Hepatocyte (in vitro differentiated cells): ENCODE measurements around the gene TPPP. TPM values are rescaled to one million over a fixed set of nuclear protein-coding genes. Genes with fewer than 3 reads are reported as not detected.

Source experiments
- DNase-seq: peaks from one replicate; pipeline ENCODE4 v3.0.0-alpha.2; 2016; ENCODE audit warnings: low spot score
- H2AFZ ChIP-seq: fragments of 200-600 bp; sonication (generic); 2 replicates; pipeline ENCODE4 v1.6.0; 2016; ENCODE audit warnings: antibody characterized with exemption, mild to moderate bottlenecking
- H3K27ac ChIP-seq: fragments of 200-600 bp; sonication (generic); 2 replicates; pipeline ENCODE4 v1.5.1; 2016; ENCODE audit warnings: mild to moderate bottlenecking
- H3K27me3 ChIP-seq: fragments of 200-600 bp; sonication (generic); 2 replicates; pipeline ENCODE4 v1.6.1; 2016
- H3K36me3 ChIP-seq: fragments of 200-600 bp; sonication (generic); replicated peaks from 2 replicates; pipeline ENCODE4 v1.5.1; 2016; ENCODE audit warnings: low read depth; ENCODE audit not compliant: insufficient read depth
- H3K4me1 ChIP-seq: fragments of 200-600 bp; sonication (generic); 2 replicates; pipeline ENCODE4 v1.5.1; 2016; ENCODE audit warnings: mild to moderate bottlenecking, moderate library complexity; ENCODE audit not compliant: insufficient read depth
- H3K4me2 ChIP-seq: fragments of 200-600 bp; sonication (generic); 2 replicates; pipeline ENCODE4 v1.6.0; 2016
- H3K4me3 ChIP-seq: fragments of 200-600 bp; sonication (generic); 2 replicates; pipeline ENCODE4 v1.5.1; 2016; ENCODE audit warnings: mild to moderate bottlenecking
- H3K79me2 ChIP-seq: fragments of 200-600 bp; sonication (generic); 2 replicates; pipeline ENCODE4 v1.6.0; 2017; ENCODE audit warnings: mild to moderate bottlenecking
- H3K9me2 ChIP-seq: fragments of 200-600 bp; sonication (generic); replicated peaks from 2 replicates; pipeline ENCODE4 v1.6.0; 2017; ENCODE audit warnings: mild to moderate bottlenecking; ENCODE audit not compliant: insufficient read depth
- H3K9me3 ChIP-seq: fragments of 200-600 bp; sonication (generic); 2 replicates; pipeline ENCODE4 v1.5.1; 2016; ENCODE audit warnings: low read depth, mild to moderate bottlenecking
- H4K20me1 ChIP-seq: fragments of 200-600 bp; sonication (generic); 2 replicates; pipeline ENCODE4 v1.6.0; 2016; ENCODE audit warnings: mild to moderate bottlenecking; ENCODE audit not compliant: insufficient read depth, poor library complexity, severe bottlenecking
- EZH2 ChIP-seq: fragments of 200-600 bp; sonication (generic); IDR thresholded peaks from 2 replicates; pipeline ENCODE4 v1.6.1; 2016; ENCODE audit warnings: antibody characterized with exemption, mild to moderate bottlenecking, borderline replicate concordance
- EZH2phosphoT487 ChIP-seq: fragments of 200-600 bp; sonication (generic); IDR thresholded peaks from one replicate; pipeline ENCODE4 v1.6.1; 2018; ENCODE audit warnings: antibody characterized with exemption, mild to moderate bottlenecking, low read depth, moderate library complexity; ENCODE audit not compliant: unreplicated experiment, severe bottlenecking
- WGBS: methylation state at CpG from one replicate; pipeline ENCODE4 v1.1.6; 2016; ENCODE audit warnings: low lambda C conversion rate; ENCODE audit errors: missing lambda C conversion rate; 5-methylcytosine and 5-hydroxymethylcytosine counted together
- polyA plus RNA-seq: library from polyadenylated mRNA; unstranded; fragments of >200 nt; fragmentation: Nextera tagmentation; extraction: Ambion mirVana; gene quantifications from 2 replicates; pipeline ENCODE4 v1.2.1, GENCODE V29; 2016
- total RNA-seq: library from RNA; depleted of rRNA; stranded (reverse); fragments of >200 nt; gene quantifications from 2 replicates; pipeline ENCODE4 v1.2.3, GENCODE V29; 2014
- TF ChIP-seq, protein P1 (sequence below): fragments of 200-600 bp; sonication (generic); IDR thresholded peaks from 2 replicates; pipeline ENCODE4 v1.5.1; 2016; ENCODE audit warnings: antibody characterized with exemption, mild to moderate bottlenecking; ENCODE audit not compliant: poor library complexity

Gene TPPP
- total and polyA plus RNA-seq, 2 experiments from 2014 or later: 2.0 to 4.3 TPM

DNA sequence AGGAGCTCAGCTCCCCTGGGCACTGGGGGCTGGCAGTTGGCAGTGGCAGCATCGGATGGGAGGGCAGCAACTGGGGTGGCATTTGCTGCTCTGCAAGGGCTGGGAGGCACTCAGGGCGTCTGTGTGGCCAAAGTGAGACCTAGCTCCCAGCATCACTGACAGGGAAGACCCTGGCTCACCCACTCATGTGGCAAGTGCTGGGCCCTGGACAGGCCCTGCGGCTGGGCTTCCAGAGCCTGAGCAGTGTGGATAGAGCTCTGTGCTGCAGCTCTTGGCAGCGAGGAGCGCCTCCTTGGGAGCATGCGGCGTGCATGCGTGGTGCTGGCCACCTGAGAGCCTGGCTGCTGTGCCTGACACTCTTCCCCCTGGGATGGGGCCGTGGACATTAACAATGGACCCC lies 70.8 kb downstream of the TPPP start:
- no peak for DNase-seq
- Histone ChIP-seq H3K36me3 (no peaks in the 10 kb centered on the region), H3K4me2 (no peak overlapping the region), H3K4me1 (no peaks in the 10 kb centered on the region), H3K4me3 (no peak overlapping the region), H3K27me3 (no peaks in the 10 kb centered on the region), H3K9me3 (no peaks in the 10 kb centered on the region), H4K20me1 (no peaks in the 10 kb centered on the region), H3K27ac (no peak overlapping the region), H3K9me2 (no peaks in the 10 kb centered on the region), H3K79me2 (no peaks in the 10 kb centered on the region), H2AFZ (no peak overlapping the region)
- WGBS: 95% methylated on average over 9 of the region's 9 CpGs
- TF ChIP-seq EZH2 (no peak), EZH2phosphoT487 (no peak)
- TF ChIP-seq, protein P1, sequence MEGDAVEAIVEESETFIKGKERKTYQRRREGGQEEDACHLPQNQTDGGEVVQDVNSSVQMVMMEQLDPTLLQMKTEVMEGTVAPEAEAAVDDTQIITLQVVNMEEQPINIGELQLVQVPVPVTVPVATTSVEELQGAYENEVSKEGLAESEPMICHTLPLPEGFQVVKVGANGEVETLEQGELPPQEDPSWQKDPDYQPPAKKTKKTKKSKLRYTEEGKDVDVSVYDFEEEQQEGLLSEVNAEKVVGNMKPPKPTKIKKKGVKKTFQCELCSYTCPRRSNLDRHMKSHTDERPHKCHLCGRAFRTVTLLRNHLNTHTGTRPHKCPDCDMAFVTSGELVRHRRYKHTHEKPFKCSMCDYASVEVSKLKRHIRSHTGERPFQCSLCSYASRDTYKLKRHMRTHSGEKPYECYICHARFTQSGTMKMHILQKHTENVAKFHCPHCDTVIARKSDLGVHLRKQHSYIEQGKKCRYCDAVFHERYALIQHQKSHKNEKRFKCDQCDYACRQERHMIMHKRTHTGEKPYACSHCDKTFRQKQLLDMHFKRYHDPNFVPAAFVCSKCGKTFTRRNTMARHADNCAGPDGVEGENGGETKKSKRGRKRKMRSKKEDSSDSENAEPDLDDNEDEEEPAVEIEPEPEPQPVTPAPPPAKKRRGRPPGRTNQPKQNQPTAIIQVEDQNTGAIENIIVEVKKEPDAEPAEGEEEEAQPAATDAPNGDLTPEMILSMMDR: no peak

DNA sequence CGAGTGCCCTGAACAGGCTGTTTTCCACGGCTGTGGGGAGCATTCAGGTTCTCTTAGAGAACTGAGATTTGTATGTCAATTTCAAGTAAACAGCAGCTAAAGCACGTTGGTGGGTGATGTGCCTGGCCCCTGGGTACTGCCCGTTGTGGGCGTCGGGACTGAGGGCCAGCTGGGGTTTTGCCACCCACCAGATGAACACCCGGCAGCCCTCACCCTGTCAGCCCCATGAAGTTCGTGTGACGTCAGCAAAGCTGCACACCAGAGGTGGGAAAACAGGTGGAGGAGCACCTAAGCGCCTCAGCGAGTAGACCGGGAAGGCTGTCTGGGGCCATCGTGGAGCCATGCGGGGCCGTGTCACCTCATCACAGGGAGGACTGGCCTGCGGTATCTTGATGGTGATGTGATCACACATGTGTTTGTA lies 71.8 kb downstream of the TPPP start:
- Histone ChIP-seq H2AFZ (no peak overlapping the region), H3K9me3 (no peaks in the 10 kb centered on the region), H3K79me2 (peaks cover 4% of the 10 kb centered on the region), H3K9me2 (no peaks in the 10 kb centered on the region), H3K36me3 (no peaks in the 10 kb centered on the region), H3K4me3 (no peak overlapping the region), H3K27me3 (no peaks in the 10 kb centered on the region), H3K27ac (no peak overlapping the region), H4K20me1 (no peaks in the 10 kb centered on the region), H3K4me2 (no peak overlapping the region), H3K4me1 (no peaks in the 10 kb centered on the region)
- 97% methylated on average over 16 of the region's 16 CpGs for WGBS
- DNase-seq: no peak
- TF ChIP-seq, protein P1: no peak
- no peak for TF ChIP-seq EZH2
- TF ChIP-seq EZH2phosphoT487: no peak

DNA sequence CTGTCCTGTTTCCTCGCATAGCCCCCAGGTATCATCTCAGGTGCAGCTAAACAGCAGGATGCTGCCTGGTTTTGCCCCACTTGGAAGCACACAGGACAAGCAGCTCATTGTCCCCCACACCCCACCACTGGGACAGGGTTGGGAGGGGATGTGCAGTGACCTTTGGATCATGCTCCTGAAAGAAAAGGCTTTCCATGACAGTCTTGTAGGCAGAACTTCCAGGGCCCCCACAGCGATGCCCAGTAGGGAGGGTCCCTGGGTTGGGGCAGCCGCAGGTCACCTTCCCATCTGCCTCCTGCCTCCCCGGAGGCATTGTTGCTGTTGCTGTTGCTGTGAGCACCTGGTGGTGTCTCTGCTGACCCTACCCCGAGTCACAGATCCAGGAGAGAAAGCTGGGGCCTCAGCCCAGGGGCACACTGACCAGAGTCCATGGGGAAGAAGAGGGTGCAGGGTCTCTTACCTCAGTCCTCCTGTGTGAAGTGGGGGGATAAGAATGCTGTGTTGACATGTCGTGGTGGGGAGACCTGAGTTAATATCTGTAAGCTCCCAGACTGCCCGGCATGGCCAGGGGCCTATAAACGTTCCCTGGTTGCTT lies 72.5 kb downstream of the TPPP start:
- WGBS: 99% methylated on average over 8 of the region's 8 CpGs
- Histone ChIP-seq H3K79me2 (peaks cover 11% of the 10 kb centered on the region), H3K27me3 (no peaks in the 10 kb centered on the region), H3K36me3 (no peaks in the 10 kb centered on the region), H3K4me2 (no peak overlapping the region), H2AFZ (no peak overlapping the region), H3K9me3 (no peaks in the 10 kb centered on the region), H3K9me2 (no peaks in the 10 kb centered on the region), H3K27ac (no peak overlapping the region), H3K4me3 (no peak overlapping the region), H4K20me1 (no peaks in the 10 kb centered on the region), H3K4me1 (no peaks in the 10 kb centered on the region)
- no peak for DNase-seq
- TF ChIP-seq EZH2phosphoT487: no peak
- TF ChIP-seq EZH2: no peak
- TF ChIP-seq, protein P1: no peak
